ENCODE data around the gene CPSF4.

- TF ChIP-seq CTCF (IDR thresholded peaks at IDR 0.05 in 4 of 5, conservative IDR thresholded peaks at IDR 0.05 in 1 of 5): no peak
- TF ChIP-seq POLR2A (IDR thresholded peaks at IDR 0.05): no peak
Measured at GRCh38 chr7:99394188-99394502, 44.6 kb upstream of the CPSF4 start.

Data from gastrocnemius medialis (tissue), 4 donors.